22Rv1 (cell line): ENCODE data around the gene PLD5.
"Not testable (repeated sequence)": the region's sequence is repeated elsewhere in the genome, so short reads cannot be mapped to it uniquely, and the experiment has no call there.

Source experiments
- CTCF ChIP-seq: fragments of 450-650 bp; IDR thresholded peaks from 2 replicates; pipeline ENCODE4 v1.5.1; 2017; ENCODE audit warnings: mild to moderate bottlenecking
- ZFX ChIP-seq: fragments of 450-650 bp; IDR thresholded peaks from 2 replicates; pipeline ENCODE4 v1.6.1; 2017; ENCODE audit warnings: antibody characterized with exemption, borderline replicate concordance

DNA sequence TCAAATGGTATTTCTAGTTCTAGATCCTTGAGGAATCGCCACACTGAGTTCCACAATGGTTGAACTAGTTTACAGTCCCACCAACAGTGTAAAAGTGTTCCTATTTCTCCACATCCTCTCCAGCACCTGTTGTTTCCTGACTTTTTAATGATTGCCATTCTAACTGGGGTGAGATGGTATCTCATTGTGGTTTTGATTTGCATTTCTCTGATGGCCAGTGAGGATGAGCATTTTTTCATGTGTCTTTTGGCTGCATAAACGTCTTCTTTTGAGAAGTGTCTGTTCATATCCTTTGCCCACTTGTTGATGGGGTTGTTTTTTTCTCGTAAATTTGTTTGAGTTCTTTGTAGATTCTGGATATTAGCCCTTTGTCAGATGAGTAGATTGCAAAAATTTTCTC, 427.2 kb downstream of the PLD5 start:
- not testable (repeated sequence) for TF ChIP-seq CTCF, ZFX
